Measurements from ENCODE around the gene KRTAP10-8.

KRTAP10-8 gene

GRCh38 chr21:44650973-44651675 is 39.2 kb downstream of the KRTAP10-8 start:
- no peak for DNase-seq (ENCODE audit: low read depth)
- TF ChIP-seq, protein P1, sequence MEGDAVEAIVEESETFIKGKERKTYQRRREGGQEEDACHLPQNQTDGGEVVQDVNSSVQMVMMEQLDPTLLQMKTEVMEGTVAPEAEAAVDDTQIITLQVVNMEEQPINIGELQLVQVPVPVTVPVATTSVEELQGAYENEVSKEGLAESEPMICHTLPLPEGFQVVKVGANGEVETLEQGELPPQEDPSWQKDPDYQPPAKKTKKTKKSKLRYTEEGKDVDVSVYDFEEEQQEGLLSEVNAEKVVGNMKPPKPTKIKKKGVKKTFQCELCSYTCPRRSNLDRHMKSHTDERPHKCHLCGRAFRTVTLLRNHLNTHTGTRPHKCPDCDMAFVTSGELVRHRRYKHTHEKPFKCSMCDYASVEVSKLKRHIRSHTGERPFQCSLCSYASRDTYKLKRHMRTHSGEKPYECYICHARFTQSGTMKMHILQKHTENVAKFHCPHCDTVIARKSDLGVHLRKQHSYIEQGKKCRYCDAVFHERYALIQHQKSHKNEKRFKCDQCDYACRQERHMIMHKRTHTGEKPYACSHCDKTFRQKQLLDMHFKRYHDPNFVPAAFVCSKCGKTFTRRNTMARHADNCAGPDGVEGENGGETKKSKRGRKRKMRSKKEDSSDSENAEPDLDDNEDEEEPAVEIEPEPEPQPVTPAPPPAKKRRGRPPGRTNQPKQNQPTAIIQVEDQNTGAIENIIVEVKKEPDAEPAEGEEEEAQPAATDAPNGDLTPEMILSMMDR (IDR thresholded peaks at IDR 0.05; ENCODE audit: low read length, missing control alignments): no peak
- no peak overlapping the region for H3K4me3 ChIP-seq (replicated peaks; ENCODE audit: low read depth, low read length)

DNA sequence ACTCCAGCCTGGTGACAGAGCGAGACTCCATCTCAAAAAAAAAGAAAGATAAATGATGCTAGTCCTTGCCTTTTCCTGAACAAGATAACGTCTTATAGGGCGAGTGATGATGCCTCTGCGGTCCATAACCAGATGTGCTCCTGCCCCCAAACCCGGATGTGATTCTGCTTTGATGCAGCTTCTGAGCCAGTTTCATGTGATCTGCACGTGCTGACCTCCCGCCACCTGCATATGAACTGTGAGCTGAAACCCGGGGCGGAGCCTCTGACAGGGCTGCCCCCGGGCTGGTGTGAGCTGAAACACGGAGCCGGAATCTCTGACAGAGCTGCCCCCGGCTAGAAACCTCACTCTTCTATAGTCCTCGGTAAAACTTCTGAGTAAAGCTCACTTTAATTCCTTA is 41.2 kb downstream of the KRTAP10-8 start:
- H3K4me3 ChIP-seq (replicated peaks; ENCODE audit: low read depth, low read length): no peak overlapping the region
- no peak for DNase-seq (ENCODE audit: low read depth)
- TF ChIP-seq, protein P1 (IDR thresholded peaks at IDR 0.05; ENCODE audit: low read length, missing control alignments): no peak

DNA sequence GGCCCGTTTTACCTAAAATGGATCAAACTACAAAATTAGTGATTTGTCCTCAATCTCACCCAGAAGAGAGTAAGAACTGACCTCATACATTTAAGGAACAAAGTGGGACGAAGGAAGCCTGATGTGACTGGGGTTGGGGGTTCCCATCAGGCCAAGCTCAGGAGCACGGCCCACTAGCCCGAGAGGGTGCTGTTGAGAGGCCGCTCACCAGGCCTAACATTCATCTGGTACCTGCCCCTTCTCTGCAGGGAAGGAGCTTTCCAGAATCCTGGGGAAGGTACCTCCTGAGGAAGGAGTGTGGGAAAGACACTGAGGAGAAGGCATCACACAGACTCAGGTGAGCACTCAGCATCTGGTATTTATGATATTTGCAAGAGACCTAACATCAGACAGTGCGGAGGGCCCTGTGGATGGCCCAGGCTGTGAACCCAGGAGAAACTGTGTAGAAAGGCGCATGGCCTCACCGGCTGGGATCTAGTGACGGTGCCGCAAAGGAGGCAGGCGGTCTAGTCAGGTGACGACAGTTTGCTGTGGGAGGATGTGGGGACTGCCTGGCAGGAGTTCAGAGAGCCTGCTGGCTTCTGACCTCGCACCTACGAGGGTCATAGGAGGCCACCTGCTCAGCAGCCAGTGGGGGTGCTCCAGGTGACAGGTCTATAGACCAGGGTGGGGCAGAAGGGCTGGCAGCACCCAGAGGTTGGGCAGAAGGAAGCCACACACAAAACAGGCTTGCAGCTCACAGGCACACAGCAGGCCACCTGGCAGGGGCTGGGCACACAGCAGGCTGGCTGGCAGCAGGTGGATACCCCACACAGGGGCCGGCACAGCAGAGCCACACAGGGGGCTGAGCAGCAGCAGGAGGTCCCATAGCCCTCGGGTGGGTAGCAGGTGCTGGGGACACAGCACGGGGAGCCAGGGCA is 42.0 kb downstream of the KRTAP10-8 start:
- no peak for DNase-seq (ENCODE audit: low read depth)
- no peak overlapping the region for H3K4me3 ChIP-seq (replicated peaks; ENCODE audit: low read depth, low read length)
- TF ChIP-seq, protein P1 (IDR thresholded peaks at IDR 0.05; ENCODE audit: low read length, missing control alignments): no peak

- DNase-seq (ENCODE audit: low read depth): no peak
- TF ChIP-seq, protein P1 (IDR thresholded peaks at IDR 0.05; ENCODE audit: low read length, missing control alignments): no peak
- no peak within 1 kb of the TSS for H3K4me3 ChIP-seq (replicated peaks; ENCODE audit: low read depth, low read length)
These were observed 42.8 kb downstream of the KRTAP10-8 start, which contains the start of gene KRTAP12-4 for GRCh38 chr21:44654576-44655175. KRTAP12-4 (minus strand) TSS chr21:44654659; CDS start chr21:44654614, 45 bp downstream.

- TF ChIP-seq, protein P1 (IDR thresholded peaks at IDR 0.05; ENCODE audit: low read length, missing control alignments): no peak
- DNase-seq (ENCODE audit: low read depth): no peak
- H3K4me3 ChIP-seq (replicated peaks; ENCODE audit: low read depth, low read length): no peak overlapping the region
These were observed 45.0 kb downstream of the KRTAP10-8 start for GRCh38 chr21:44656868-44657267.

DNA sequence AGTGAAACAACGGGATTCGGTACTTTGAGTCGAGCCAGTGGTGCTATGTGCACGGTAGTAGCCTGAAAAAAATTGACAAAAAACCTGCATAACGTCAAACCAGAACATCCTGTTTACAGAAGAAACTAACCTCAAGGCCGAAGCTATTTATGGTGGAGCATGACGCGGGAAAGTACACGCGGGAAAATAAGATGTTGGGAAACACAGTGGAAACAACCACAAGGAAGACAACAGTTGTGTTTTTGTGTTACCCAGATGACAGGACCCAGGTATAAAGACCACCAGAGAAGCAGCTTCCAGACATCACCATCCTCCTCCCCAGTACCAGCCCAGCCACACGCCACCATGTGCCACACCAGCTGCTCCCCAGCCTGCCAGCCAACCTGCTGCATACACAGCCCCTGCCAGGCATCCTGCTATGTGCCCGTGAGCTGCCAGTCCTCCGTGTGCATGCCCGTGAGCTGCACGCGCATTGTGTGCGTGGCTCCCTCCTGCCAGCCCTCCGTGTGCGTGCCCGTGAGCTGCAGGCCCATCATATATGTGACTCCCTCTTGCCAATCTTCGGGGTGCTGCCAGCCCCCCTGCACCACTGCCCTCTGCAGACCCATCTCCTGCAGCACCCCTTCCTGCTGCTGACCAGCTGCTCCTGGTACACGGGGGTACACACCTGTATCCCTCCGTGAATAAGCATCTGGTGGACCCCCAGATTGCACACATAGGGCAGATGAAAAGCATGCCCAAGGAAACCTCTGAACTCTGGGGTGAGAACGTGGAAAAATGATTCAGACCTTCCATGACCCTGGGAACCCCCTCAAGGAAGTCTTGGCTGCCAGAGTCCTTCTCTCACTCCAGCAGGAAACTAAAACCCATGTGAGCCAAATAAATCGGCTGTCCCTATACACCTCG is 46.0 kb downstream of the KRTAP10-8 start, which contains the start of gene KRTAP12-3:
TSS of gene KRTAP12-3 (plus strand) at position 298 of the 906 bp plus-strand sequence. CDS start at position 346, 48 bp downstream.
- no peak within 1 kb of the TSS for H3K4me3 ChIP-seq (replicated peaks; ENCODE audit: low read depth, low read length)
- TF ChIP-seq, protein P1 (IDR thresholded peaks at IDR 0.05; ENCODE audit: low read length, missing control alignments): no peak
- no peak for DNase-seq (ENCODE audit: low read depth)
